Measurements from ENCODE around the gene TMEM51.
"Not testable (repeated sequence)": the region's sequence is repeated elsewhere in the genome, so short reads cannot be mapped to it uniquely, and the experiment has no call there.

Gene TMEM51

GRCh38 chr1:15155888-15156741 is 2.6 kb downstream of the TMEM51 start:
- FAIRE-seq, result no peak

- FAIRE-seq, result no peak
These were observed 3.3 kb downstream of the TMEM51 start for GRCh38 chr1:15156807-15157380.

GRCh38 chr1:15157524-15158399 is 4.2 kb downstream of the TMEM51 start:
- FAIRE-seq, result no peak

- no peak for FAIRE-seq
These were observed 5.1 kb downstream of the TMEM51 start for GRCh38 chr1:15158506-15159165.

GRCh38 chr1:15159166-15159555 is 5.6 kb downstream of the TMEM51 start:
- FAIRE-seq, result no peak

- FAIRE-seq, result no peak
These were observed 7.1 kb downstream of the TMEM51 start for GRCh38 chr1:15160626-15161025.

- FAIRE-seq, result no peak
These were observed 13.8 kb downstream of the TMEM51 start for GRCh38 chr1:15167386-15167785.

- FAIRE-seq, result no peak
These were observed 14.9 kb downstream of the TMEM51 start for GRCh38 chr1:15168479-15168878.

- FAIRE-seq, result no peak
These were observed 16.5 kb downstream of the TMEM51 start for GRCh38 chr1:15170071-15170470.

GRCh38 chr1:15171271-15171908 is 17.8 kb downstream of the TMEM51 start:
- no peak for FAIRE-seq

- no peak for FAIRE-seq
These were observed 19.1 kb downstream of the TMEM51 start for GRCh38 chr1:15172405-15173259.

GRCh38 chr1:15173863-15174614 is 20.5 kb downstream of the TMEM51 start:
- no peak for FAIRE-seq

- no peak for FAIRE-seq
These were observed 21.1 kb downstream of the TMEM51 start for GRCh38 chr1:15174615-15174983.

- not testable (repeated sequence) for FAIRE-seq
These were observed 22.0 kb downstream of the TMEM51 start for GRCh38 chr1:15175324-15176094.

- no peak for FAIRE-seq
These were observed 22.6 kb downstream of the TMEM51 start for GRCh38 chr1:15176120-15176519.

- no peak for FAIRE-seq
These were observed 23.5 kb downstream of the TMEM51 start for GRCh38 chr1:15176898-15177665.

GRCh38 chr1:15177710-15178166 is 24.2 kb downstream of the TMEM51 start:
- no peak for FAIRE-seq

- FAIRE-seq, result no peak
These were observed 25.3 kb downstream of the TMEM51 start for GRCh38 chr1:15178571-15179484.
